WTC11 (cell line): ENCODE measurements around the gene SPAG8.

ENCODE experiments used
- ATF1 ChIP-seq: sonication (generic); formaldehyde crosslinking; IDR thresholded peaks from 2 replicates; pipeline ENCODE4 v1.8.1; 2023; ENCODE audit warnings: mild to moderate bottlenecking, moderate library complexity, missing genetic modification reagents
- ATF3 ChIP-seq: sonication (generic); formaldehyde crosslinking; conservative IDR thresholded peaks from 2 replicates; pipeline ENCODE4 v1.8.1; 2022; ENCODE audit warnings: mild to moderate bottlenecking, missing genetic modification reagents
- CTCF ChIP-seq: fragments of 200-600 bp; IDR thresholded peaks from 2 replicates; pipeline ENCODE4 v1.8.0; 2022; ENCODE audit warnings: antibody characterized with exemption
- ESRRA ChIP-seq: sonication (generic); formaldehyde crosslinking; IDR thresholded peaks from 2 replicates; pipeline ENCODE4 v1.8.1; 2022; ENCODE audit warnings: mild to moderate bottlenecking, missing genetic modification reagents, borderline replicate concordance
- FOXP1 ChIP-seq: sonication (generic); formaldehyde crosslinking; IDR thresholded peaks from 2 replicates; pipeline ENCODE4 v1.8.0; 2022; ENCODE audit warnings: missing genetic modification reagents, mild to moderate bottlenecking, moderate library complexity, borderline replicate concordance
- FOXP4 ChIP-seq: sonication (generic); formaldehyde crosslinking; IDR thresholded peaks from 2 replicates; pipeline ENCODE4 v1.8.0; 2022; ENCODE audit warnings: mild to moderate bottlenecking, missing genetic modification reagents
- MAX ChIP-seq: sonication (generic); formaldehyde crosslinking; IDR thresholded peaks from 2 replicates; pipeline ENCODE4 v1.8.0; 2022; ENCODE audit warnings: mild to moderate bottlenecking, missing genetic modification reagents
- TP53 ChIP-seq: sonication (generic); formaldehyde crosslinking; IDR thresholded peaks from 2 replicates; pipeline ENCODE4 v1.8.1; 2023; ENCODE audit warnings: mild to moderate bottlenecking, missing genetic modification reagents
- USF1 ChIP-seq: sonication (generic); formaldehyde crosslinking; IDR thresholded peaks from 2 replicates; pipeline ENCODE4 v1.8.0; 2022; ENCODE audit warnings: mild to moderate bottlenecking, missing genetic modification reagents
- ZNF121 ChIP-seq: sonication (generic); formaldehyde crosslinking; IDR thresholded peaks from 2 replicates; pipeline ENCODE4 v1.8.0; 2023; ENCODE audit warnings: missing genetic modification reagents

GRCh38 chr9:35811381-35812024 lies 559 bp downstream of the SPAG8 start:
- no peak for TF ChIP-seq ATF1 (CRISPR knock-in tag)
- TF ChIP-seq ZNF121 (CRISPR knock-in tag), result no peak
- no peak; the same call in 1 of the 2 replicates for TF ChIP-seq USF1
- TF ChIP-seq TP53 (CRISPR knock-in tag), result no peak
- TF ChIP-seq ESRRA (CRISPR knock-in tag), result no peak
- TF ChIP-seq CTCF, result no peak
- TF ChIP-seq ATF3 (CRISPR knock-in tag), result no peak
- no peak for TF ChIP-seq FOXP4 (CRISPR knock-in tag)
- TF ChIP-seq MAX (CRISPR knock-in tag), result no peak
- no peak for TF ChIP-seq FOXP1 (CRISPR knock-in tag)
